GM23338 (cell line): ENCODE measurements around the gene ALDH1A1.

ENCODE experiments used
- CREB1 ChIP-seq: fragments of 250-450 bp; sonication (Bioruptor Pico); IDR thresholded peaks from 2 replicates; pipeline ENCODE4 v1.5.0; 2020; ENCODE audit warnings: low read depth, mild to moderate bottlenecking, moderate library complexity
- CTCF ChIP-seq, 2 experiments: fragments of 200-600 bp in 1 of 2; sonication (generic) in 1 of 2; conservative IDR thresholded peaks; 2 replicates each; pipeline versions ENCODE4 v1.5.1 to v1.6.1; 2016 to 2017; ENCODE audit warnings: antibody characterized with exemption in 2 of 2, low read depth in 2 of 2, mild to moderate bottlenecking in 2 of 2, moderate library complexity in 1 of 2
- EZH2 ChIP-seq: fragments of 200-600 bp; sonication (generic); IDR thresholded peaks from one replicate; pipeline ENCODE4 v1.8.0; 2017; ENCODE audit warnings: antibody characterized with exemption, mild to moderate bottlenecking, low read depth; ENCODE audit not compliant: unreplicated experiment
- EZH2phosphoT487 ChIP-seq: fragments of 200-600 bp; sonication (generic); IDR thresholded peaks from one replicate; pipeline ENCODE4 v1.8.1; 2018; ENCODE audit warnings: antibody characterized with exemption; ENCODE audit not compliant: unreplicated experiment
- POLR2AphosphoS5 ChIP-seq: IDR thresholded peaks from 2 replicates; pipeline ENCODE4 v1.6.1; 2016; ENCODE audit warnings: antibody characterized with exemption, low read depth
- STAT1 ChIP-seq: IDR thresholded peaks from one replicate; pipeline ENCODE4 v1.6.1; 2016; ENCODE audit warnings: antibody characterized with exemption; ENCODE audit not compliant: unreplicated experiment
- ZNF114 ChIP-seq: fragments of 250-450 bp; sonication (Bioruptor Pico); IDR thresholded peaks from 2 replicates; pipeline ENCODE4 v1.5.0; 2020; ENCODE audit warnings: mild to moderate bottlenecking, moderate library complexity
- TF ChIP-seq, protein P1 (sequence below): IDR thresholded peaks from one replicate; pipeline ENCODE4 v1.6.1; 2018; ENCODE audit warnings: antibody characterized with exemption; ENCODE audit not compliant: unreplicated experiment

- TF ChIP-seq EZH2phosphoT487 (no peak), CTCF (conservative IDR thresholded peaks at IDR 0.05; ENCODE audit: low read depth in 2 of 2) (no peak), EZH2 (no peak), POLR2AphosphoS5 (no peak), CREB1 (CRISPR knock-in tag) (no peak), ZNF114 (CRISPR knock-in tag) (no peak), STAT1 (no peak)
- TF ChIP-seq, protein P1, sequence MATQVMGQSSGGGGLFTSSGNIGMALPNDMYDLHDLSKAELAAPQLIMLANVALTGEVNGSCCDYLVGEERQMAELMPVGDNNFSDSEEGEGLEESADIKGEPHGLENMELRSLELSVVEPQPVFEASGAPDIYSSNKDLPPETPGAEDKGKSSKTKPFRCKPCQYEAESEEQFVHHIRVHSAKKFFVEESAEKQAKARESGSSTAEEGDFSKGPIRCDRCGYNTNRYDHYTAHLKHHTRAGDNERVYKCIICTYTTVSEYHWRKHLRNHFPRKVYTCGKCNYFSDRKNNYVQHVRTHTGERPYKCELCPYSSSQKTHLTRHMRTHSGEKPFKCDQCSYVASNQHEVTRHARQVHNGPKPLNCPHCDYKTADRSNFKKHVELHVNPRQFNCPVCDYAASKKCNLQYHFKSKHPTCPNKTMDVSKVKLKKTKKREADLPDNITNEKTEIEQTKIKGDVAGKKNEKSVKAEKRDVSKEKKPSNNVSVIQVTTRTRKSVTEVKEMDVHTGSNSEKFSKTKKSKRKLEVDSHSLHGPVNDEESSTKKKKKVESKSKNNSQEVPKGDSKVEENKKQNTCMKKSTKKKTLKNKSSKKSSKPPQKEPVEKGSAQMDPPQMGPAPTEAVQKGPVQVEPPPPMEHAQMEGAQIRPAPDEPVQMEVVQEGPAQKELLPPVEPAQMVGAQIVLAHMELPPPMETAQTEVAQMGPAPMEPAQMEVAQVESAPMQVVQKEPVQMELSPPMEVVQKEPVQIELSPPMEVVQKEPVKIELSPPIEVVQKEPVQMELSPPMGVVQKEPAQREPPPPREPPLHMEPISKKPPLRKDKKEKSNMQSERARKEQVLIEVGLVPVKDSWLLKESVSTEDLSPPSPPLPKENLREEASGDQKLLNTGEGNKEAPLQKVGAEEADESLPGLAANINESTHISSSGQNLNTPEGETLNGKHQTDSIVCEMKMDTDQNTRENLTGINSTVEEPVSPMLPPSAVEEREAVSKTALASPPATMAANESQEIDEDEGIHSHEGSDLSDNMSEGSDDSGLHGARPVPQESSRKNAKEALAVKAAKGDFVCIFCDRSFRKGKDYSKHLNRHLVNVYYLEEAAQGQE, result no peak
These were observed 16.6 kb downstream of the ALDH1A1 start for GRCh38 chr9:72936266-72936665.
